Calu3 (cell line): Measurements from ENCODE around the gene RASSF8. TPM values are rescaled to one million over a fixed set of nuclear protein-coding genes. Genes with fewer than 3 reads are reported as not detected.
A peak's percentile ranks its signal among the peaks of the same experiment; 100 is the strongest.

Experiments
- BruUV-seq: library from RNA; stranded (reverse); fragments of 400-500 nt; replicated peaks from 2 replicates; lab custom pipeline; 2021; lab: Mats Ljungman, UMichigan
- CTCF ChIA-PET: fragments of 300-600 bp; sonication (Branson Sonifier 250); formaldehyde crosslinking; loops from one replicate; lab custom pipeline; 2022; ENCODE audit warnings: antibody characterized with exemption; lab: Charles Lee
- DNase-seq: peaks from one replicate; pipeline ENCODE4 v3.0.0; 2022
- H3K27ac Mint-ChIP-seq: one replicate; pipeline ENCODE4 v1.8.0; 2022; ENCODE audit warnings: mixed read lengths; ENCODE audit not compliant: unreplicated experiment
- H3K27me3 Mint-ChIP-seq: one replicate; pipeline ENCODE4 v1.8.0; 2022; ENCODE audit warnings: mixed read lengths; ENCODE audit not compliant: unreplicated experiment
- H3K36me3 Mint-ChIP-seq: one replicate; pipeline ENCODE4 v1.8.0; 2022; ENCODE audit warnings: mild to moderate bottlenecking, moderate library complexity, mixed read lengths; ENCODE audit not compliant: insufficient read depth, unreplicated experiment
- H3K4me1 Mint-ChIP-seq: one replicate; pipeline ENCODE4 v1.8.0; 2022; ENCODE audit warnings: mild to moderate bottlenecking, low read depth, mixed read lengths; ENCODE audit not compliant: unreplicated experiment
- H3K4me3 Mint-ChIP-seq: one replicate; pipeline ENCODE4 v1.8.0; 2022; ENCODE audit warnings: mild to moderate bottlenecking, low read depth, moderate library complexity, mixed read lengths; ENCODE audit not compliant: unreplicated experiment
- H3K9me3 Mint-ChIP-seq: one replicate; pipeline ENCODE4 v1.8.0; 2022; ENCODE audit warnings: low read depth, mixed read lengths; ENCODE audit not compliant: unreplicated experiment
- intact Hi-C: fragments of 100-400 bp; cut with micrococcal nuclease; formaldehyde crosslinking; loops from one replicate; pipeline ENCODE4 v1.10.0; 2022; ENCODE audit not compliant: unreplicated experiment
- total RNA-seq: library from RNA; stranded (reverse); gene quantifications from 2 replicates; pipeline ENCODE4 v1.2.3, GENCODE V29; 2022
- TF ChIP-seq, protein P1 (sequence below): fragments of 200-600 bp; IDR thresholded peaks from one replicate; pipeline ENCODE4 v1.8.0; 2022; ENCODE audit warnings: antibody characterized with exemption; ENCODE audit not compliant: unreplicated experiment

The RASSF8 gene
- total RNA-seq, 1 experiment from 2014 or later, result 26.6 TPM

DNA sequence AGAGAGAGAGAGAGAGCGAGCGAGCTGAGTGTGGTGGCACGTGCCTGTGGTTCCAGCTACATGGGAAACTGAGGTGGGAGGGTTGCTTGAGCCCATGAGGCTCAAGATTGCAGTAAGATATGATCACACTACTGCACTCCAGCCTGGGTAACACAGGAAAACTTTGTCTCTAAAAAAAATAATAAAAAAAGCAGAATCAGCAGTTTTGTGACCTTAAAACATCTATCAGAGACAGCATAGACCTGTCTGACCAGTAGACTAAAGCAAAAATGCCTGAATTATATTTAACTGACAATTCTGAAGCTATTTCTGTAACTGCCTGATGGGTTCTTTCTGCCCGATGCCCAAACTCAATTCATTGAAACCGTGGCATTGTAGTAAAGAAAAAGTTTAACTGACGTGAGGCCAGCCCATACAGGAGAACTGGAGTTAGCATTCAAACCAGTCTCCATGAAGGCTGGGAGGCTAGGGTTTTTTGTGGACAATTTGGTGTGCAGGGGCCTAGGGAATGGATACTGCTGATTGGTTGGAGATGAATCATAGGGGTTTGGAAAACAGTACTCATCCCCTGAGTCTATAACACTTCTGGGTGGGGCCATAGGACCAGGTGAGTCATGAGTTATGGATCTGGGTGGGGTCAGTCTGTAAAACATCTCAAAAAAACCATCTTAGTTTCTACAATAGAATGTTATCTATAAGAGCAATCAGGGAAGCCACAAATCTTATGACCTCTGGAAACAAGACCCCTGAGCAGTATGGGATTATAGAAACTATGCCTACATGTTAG lies 8.0 kb upstream of the RASSF8 start:
- H3K27me3 Mint-ChIP-seq, result no peaks in the 10 kb centered on the region
- H3K36me3 Mint-ChIP-seq, result no peaks in the 10 kb centered on the region
- H3K4me3 Mint-ChIP-seq, result no peak overlapping the region
- no peak for DNase-seq
- H3K27ac Mint-ChIP-seq, result no peak overlapping the region
- intact Hi-C loops, result no loop called here
- H3K4me1 Mint-ChIP-seq, result no peaks in the 10 kb centered on the region
- CTCF ChIA-PET, result interaction anchor here (0.7 kb wide), 1 partner anchor 488 kb away, joined by 3 read pairs; no protein-coding TSS in a partner anchor
- no TSS peak for BruUV-seq
- TF ChIP-seq, protein P1, sequence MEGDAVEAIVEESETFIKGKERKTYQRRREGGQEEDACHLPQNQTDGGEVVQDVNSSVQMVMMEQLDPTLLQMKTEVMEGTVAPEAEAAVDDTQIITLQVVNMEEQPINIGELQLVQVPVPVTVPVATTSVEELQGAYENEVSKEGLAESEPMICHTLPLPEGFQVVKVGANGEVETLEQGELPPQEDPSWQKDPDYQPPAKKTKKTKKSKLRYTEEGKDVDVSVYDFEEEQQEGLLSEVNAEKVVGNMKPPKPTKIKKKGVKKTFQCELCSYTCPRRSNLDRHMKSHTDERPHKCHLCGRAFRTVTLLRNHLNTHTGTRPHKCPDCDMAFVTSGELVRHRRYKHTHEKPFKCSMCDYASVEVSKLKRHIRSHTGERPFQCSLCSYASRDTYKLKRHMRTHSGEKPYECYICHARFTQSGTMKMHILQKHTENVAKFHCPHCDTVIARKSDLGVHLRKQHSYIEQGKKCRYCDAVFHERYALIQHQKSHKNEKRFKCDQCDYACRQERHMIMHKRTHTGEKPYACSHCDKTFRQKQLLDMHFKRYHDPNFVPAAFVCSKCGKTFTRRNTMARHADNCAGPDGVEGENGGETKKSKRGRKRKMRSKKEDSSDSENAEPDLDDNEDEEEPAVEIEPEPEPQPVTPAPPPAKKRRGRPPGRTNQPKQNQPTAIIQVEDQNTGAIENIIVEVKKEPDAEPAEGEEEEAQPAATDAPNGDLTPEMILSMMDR, result no peak
- H3K9me3 Mint-ChIP-seq, result no peaks in the 10 kb centered on the region

DNA sequence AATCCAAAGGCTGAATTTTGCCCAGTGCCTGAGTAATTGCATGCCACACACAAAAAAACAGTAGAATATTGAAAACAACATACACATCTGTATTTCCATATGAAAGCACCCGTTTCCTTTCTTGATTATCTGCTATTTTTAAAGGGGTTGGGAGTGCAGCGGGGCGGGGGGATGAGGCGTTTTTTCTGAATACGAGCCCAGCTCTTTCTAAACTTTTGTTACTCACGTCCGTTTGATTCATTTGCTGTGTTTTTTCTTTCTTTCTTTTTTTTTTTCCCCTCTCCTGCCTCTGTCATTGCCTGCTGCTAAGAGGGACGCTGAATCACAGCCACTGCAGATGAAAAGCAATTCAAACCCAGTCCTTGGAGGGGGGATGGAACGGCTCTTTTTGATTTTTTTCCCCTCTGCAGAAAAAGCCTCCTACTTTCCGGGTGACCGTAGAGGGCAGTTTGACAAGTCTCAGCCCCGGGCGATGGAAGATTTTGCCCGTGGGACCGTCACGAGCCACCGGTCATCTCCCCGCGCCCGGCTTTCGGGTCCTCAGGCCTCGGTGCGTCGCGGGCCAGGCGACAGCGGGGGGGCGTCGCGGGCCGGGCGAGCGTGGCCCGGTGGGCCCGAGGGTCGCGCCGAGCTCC lies 572 bp upstream of the RASSF8 start:
- peaks cover 25% of the 10 kb centered on the region for H3K4me1 Mint-ChIP-seq
- H3K9me3 Mint-ChIP-seq, result no peaks in the 10 kb centered on the region
- H3K27me3 Mint-ChIP-seq, result no peaks in the 10 kb centered on the region
- DNase-seq, result no peak
- H3K27ac Mint-ChIP-seq, result no peak overlapping the region
- CTCF ChIA-PET, result no interaction called here
- H3K4me3 Mint-ChIP-seq, result peak overlapping the region; percentile 82
- BruUV-seq, result TSS peak; percentile 49
- intact Hi-C loops, result no loop called here
- peaks cover 21% of the 10 kb centered on the region for H3K36me3 Mint-ChIP-seq
- TF ChIP-seq, protein P1, result no peak

DNA sequence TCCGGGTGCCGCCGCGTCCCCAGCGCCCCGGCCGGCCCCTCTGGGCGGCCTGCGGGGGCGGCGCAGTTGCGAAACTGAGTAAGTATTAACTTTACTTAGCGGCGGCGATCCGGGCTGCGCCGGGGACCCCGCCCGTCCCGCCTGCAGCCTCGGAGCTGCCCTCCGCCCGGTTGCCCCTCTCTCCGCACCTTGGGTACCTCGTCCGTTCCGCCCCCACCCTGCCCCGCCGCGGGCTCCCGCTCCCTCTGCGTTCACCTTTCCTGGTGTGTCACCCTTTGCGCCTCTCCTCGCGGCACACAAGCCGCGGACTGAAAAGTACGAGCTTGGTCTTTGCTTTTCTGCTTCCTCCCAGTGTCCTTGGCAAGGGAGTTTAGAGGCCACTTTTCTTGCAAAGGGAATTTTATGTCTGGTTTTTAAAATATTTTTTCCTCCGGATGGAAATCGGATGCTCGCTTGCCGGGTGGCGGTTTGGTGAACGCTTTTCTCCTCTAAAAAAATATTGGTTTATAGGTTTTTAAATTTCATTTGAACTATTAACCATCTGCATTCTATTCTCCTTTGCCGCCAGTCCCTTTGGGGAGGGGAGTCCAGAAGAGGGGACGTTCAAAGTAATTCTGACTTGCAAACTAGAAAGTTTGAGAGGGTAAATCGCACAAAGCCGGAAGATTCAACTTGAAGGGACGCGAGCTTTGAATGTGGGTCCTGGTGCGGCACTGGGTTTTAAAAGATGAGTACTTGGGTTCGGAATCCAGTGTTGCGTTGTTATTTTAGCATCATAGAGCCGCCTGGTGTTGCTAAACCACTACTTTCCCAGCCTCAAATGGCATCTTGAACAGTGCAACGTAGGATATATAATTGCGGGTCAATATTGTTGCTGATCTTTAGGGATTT lies 834 bp downstream of the RASSF8 start:
- Mint-ChIP-seq H3K4me3 (peak overlapping the region; percentile 82), H3K27ac (peak overlapping the region; percentile 56), H3K4me1 (peaks cover 25% of the 10 kb centered on the region), H3K9me3 (no peaks in the 10 kb centered on the region), H3K36me3 (peaks cover 21% of the 10 kb centered on the region), H3K27me3 (no peaks in the 10 kb centered on the region)
- CTCF ChIA-PET, result interaction anchor here (0.9 kb wide), 2 partner anchors 14 to 30 kb away, joined by 3 read pairs; no protein-coding TSS in a partner anchor
- intact Hi-C loops, result no loop called here
- DNase-seq, result peak; percentile 54
- TF ChIP-seq, protein P1, result no peak
- TSS peak; percentile 38 for BruUV-seq

DNA sequence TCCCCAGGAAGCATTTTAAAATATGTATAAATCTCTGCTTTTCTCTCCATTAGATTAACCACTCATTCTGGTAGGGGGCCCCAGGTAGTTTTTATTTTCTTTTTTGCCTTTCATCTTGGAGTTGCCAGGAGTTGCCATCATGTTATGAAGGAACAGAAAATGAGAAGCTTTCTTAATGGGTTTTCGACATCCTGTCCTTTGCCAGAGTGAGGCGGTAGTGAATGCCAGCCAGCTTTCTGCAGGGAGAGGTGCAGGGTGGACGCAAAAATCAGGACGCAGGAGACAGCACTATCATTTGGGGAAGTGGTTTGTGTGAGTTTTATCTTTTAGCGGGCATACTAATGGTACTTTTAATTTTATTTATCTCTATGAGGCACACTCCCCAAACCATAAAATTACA lies 1.7 kb downstream of the RASSF8 start:
- intact Hi-C loops, result loop anchor here (2.0 to 5.0 kb wide), 2 partner anchors 37 to 69 kb away; no protein-coding TSS in a partner anchor
- Mint-ChIP-seq H3K4me1 (peaks cover 25% of the 10 kb centered on the region), H3K27ac (peak overlapping the region; percentile 56), H3K36me3 (peaks cover 21% of the 10 kb centered on the region), H3K4me3 (peak overlapping the region; percentile 82), H3K27me3 (no peaks in the 10 kb centered on the region), H3K9me3 (no peaks in the 10 kb centered on the region)
- CTCF ChIA-PET, result interaction anchor here (0.7 to 0.9 kb wide), 3 partner anchors 13 to 68 kb away, joined by 3 read pairs; no protein-coding TSS in a partner anchor
- DNase-seq, result peak; percentile 15
- TF ChIP-seq, protein P1, result no peak
- BruUV-seq, result no TSS peak
